Nephron (organoid): ENCODE results near the gene BMPR2.
A peak's percentile ranks its signal among the peaks of the same experiment; 100 is the strongest.
"Not testable (repeated sequence)": the region's sequence is repeated elsewhere in the genome, so short reads cannot be mapped to it uniquely, and the experiment has no call there.

Experiments used
- H3K27ac Mint-ChIP-seq, 3 experiments: 2 replicates each; pipeline ENCODE4 v1.8.0; 2020; ENCODE audit warnings: mixed read lengths in 3 of 3, mild to moderate bottlenecking in 2 of 3, moderate library complexity in 1 of 3
- H3K27me3 Mint-ChIP-seq: 2 replicates; pipeline ENCODE4 v1.8.0; 2021; ENCODE audit warnings: low read depth, mild to moderate bottlenecking, moderate library complexity, mixed read lengths
- H3K36me3 Mint-ChIP-seq: 2 replicates; pipeline ENCODE4 v1.8.0; 2020; ENCODE audit warnings: low read depth, mixed read lengths
- H3K4me1 Mint-ChIP-seq: 2 replicates; pipeline ENCODE4 v1.8.0; 2020; ENCODE audit warnings: mixed read lengths
- H3K4me3 Mint-ChIP-seq, 3 experiments: 2 replicates each; pipeline ENCODE4 v1.8.0; 2020; ENCODE audit warnings: mild to moderate bottlenecking in 3 of 3, mixed read lengths in 3 of 3, moderate library complexity in 2 of 3
- H3K9me3 Mint-ChIP-seq: 2 replicates; pipeline ENCODE4 v1.8.0; 2020; ENCODE audit warnings: mixed read lengths
- CTCF ChIP-seq, 3 experiments: fragments of 200-600 bp; sonication (generic); IDR thresholded peaks; one replicate each; pipeline ENCODE4 v1.5.0; 2021; ENCODE audit warnings: antibody characterized with exemption in 3 of 3; ENCODE audit not compliant: unreplicated experiment in 3 of 3

The BMPR2 gene

GRCh38 chr2:202574541-202574940 lies 198.4 kb downstream of the BMPR2 start:
- TF ChIP-seq CTCF (IDR thresholded peaks at IDR 0.05; ENCODE audit: unreplicated experiment in 3 of 3) = no peak
- H3K9me3 Mint-ChIP-seq = no peaks in the 10 kb centered on the region
- H3K27ac Mint-ChIP-seq = no peak overlapping the region
- no peak overlapping the region for H3K4me3 Mint-ChIP-seq
- H3K27me3 Mint-ChIP-seq = no peaks in the 10 kb centered on the region
- H3K36me3 Mint-ChIP-seq = no peaks in the 10 kb centered on the region
- no peaks in the 10 kb centered on the region for H3K4me1 Mint-ChIP-seq

GRCh38 chr2:202575194-202575593 lies 199.1 kb downstream of the BMPR2 start:
- not testable (repeated sequence) for H3K27ac Mint-ChIP-seq, H3K36me3 Mint-ChIP-seq, H3K4me1 Mint-ChIP-seq, H3K9me3 Mint-ChIP-seq, H3K4me3 Mint-ChIP-seq, H3K27me3 Mint-ChIP-seq

- no peaks in the 10 kb centered on the region for H3K4me1 Mint-ChIP-seq
- H3K27me3 Mint-ChIP-seq = no peaks in the 10 kb centered on the region
- peaks cover under 1% of the 10 kb centered on the region for H3K9me3 Mint-ChIP-seq
- no peak for TF ChIP-seq CTCF (IDR thresholded peaks at IDR 0.05; ENCODE audit: unreplicated experiment in 3 of 3)
- H3K27ac Mint-ChIP-seq = no peak overlapping the region
- no peak overlapping the region for H3K4me3 Mint-ChIP-seq
- H3K36me3 Mint-ChIP-seq = no peaks in the 10 kb centered on the region
Observed at GRCh38 chr2:202577250-202578183, 201.4 kb downstream of the BMPR2 start.

GRCh38 chr2:202582846-202583245 lies 206.7 kb downstream of the BMPR2 start:
- H3K27ac Mint-ChIP-seq, H3K4me1 Mint-ChIP-seq: not testable (repeated sequence)
- H3K9me3 Mint-ChIP-seq = peaks cover 10% of the 10 kb centered on the region

GRCh38 chr2:202583709-202584219 lies 207.6 kb downstream of the BMPR2 start:
- Mint-ChIP-seq H3K4me1 (peaks cover 5% of the 10 kb centered on the region), H3K9me3 (peaks cover 10% of the 10 kb centered on the region), H3K27ac (no peak overlapping the region), H3K27me3 (no peaks in the 10 kb centered on the region), H3K36me3 (peaks cover 7% of the 10 kb centered on the region), H3K4me3 (no peak overlapping the region)
- no peak for TF ChIP-seq CTCF (IDR thresholded peaks at IDR 0.05; ENCODE audit: unreplicated experiment in 3 of 3)

More at GRCh38 chr2:202582846-202583245, 206.7 kb downstream of the BMPR2 start:
- not testable (repeated sequence) for H3K4me3 Mint-ChIP-seq, H3K36me3 Mint-ChIP-seq, H3K27me3 Mint-ChIP-seq

GRCh38 chr2:202588647-202589581 lies 212.8 kb downstream of the BMPR2 start:
- Mint-ChIP-seq H3K27me3 (no peaks in the 10 kb centered on the region), H3K36me3 (peaks cover 3% of the 10 kb centered on the region), H3K27ac (peak overlapping the region in 1 of 3 experiments; percentile 11), H3K4me3 (peak overlapping the region; percentile 14 to 48 (median 37)), H3K9me3 (peaks cover 2% of the 10 kb centered on the region), H3K4me1 (peaks cover 16% of the 10 kb centered on the region)
- peak; percentile 86 to 92 (median 92) for TF ChIP-seq CTCF (IDR thresholded peaks at IDR 0.05; ENCODE audit: unreplicated experiment in 3 of 3)
